Stimulated activated CD8-positive, alpha-beta memory T cell treated with anti-CD3 and anti-CD28 coated beads, Interleukin-4, amount 100 ng/mL, for 48 hours (primary cell): ENCODE results near the gene DNAL4.
A peak's percentile ranks its signal among the peaks of the same experiment; 100 is the strongest.

ENCODE experiments used
- DNase-seq: peaks from one replicate; pipeline ENCODE4 v3.0.0-alpha.2; 2020

DNAL4 gene

GRCh38 chr22:38738475-38739070 is 55.4 kb downstream of the DNAL4 start:
- DNase-seq: no peak

GRCh38 chr22:38737302-38738060 is 56.5 kb downstream of the DNAL4 start:
- no peak for DNase-seq

GRCh38 chr22:38736257-38736570 is 57.7 kb downstream of the DNAL4 start:
- DNase-seq: no peak

GRCh38 chr22:38735465-38736256 is 58.3 kb downstream of the DNAL4 start:
- DNase-seq: no peak

GRCh38 chr22:38735126-38735464 is 58.8 kb downstream of the DNAL4 start:
- DNase-seq: no peak

- no peak for DNase-seq
Observed at GRCh38 chr22:38734421-38735100, 59.4 kb downstream of the DNAL4 start.

- DNase-seq: no peak
Observed at GRCh38 chr22:38733724-38734381, 60.1 kb downstream of the DNAL4 start.

- peak; percentile 72 for DNase-seq
Observed at GRCh38 chr22:38733329-38733723, 60.6 kb downstream of the DNAL4 start.

GRCh38 chr22:38732251-38732815 is 61.6 kb downstream of the DNAL4 start:
- DNase-seq: no peak

GRCh38 chr22:38731703-38732161 is 62.2 kb downstream of the DNAL4 start:
- DNase-seq: no peak

- DNase-seq: no peak
Observed at GRCh38 chr22:38730411-38730871, 63.5 kb downstream of the DNAL4 start.

- DNase-seq: no peak
Observed at GRCh38 chr22:38729946-38730345, 64.0 kb downstream of the DNAL4 start.

- DNase-seq: no peak
Observed at GRCh38 chr22:38728871-38729796, 64.8 kb downstream of the DNAL4 start.
